GM12878 (cell line): ENCODE results near the gene CAPN7. TPM values are rescaled to one million over a fixed set of nuclear protein-coding genes. Genes with fewer than 3 reads are reported as not detected.

Experiments used
- BCL11A ChIP-seq: IDR thresholded peaks from 2 replicates; pipeline ENCODE4 v1.6.1; 2011; ENCODE audit warnings: low read depth, low read length
- BRCA1 ChIP-seq: IDR thresholded peaks from 2 replicates; pipeline ENCODE4 v1.6.1; 2011; ENCODE audit warnings: low read depth, low read length, improper control_type of control experiment
- MEF2A ChIP-seq: IDR thresholded peaks from 2 replicates; pipeline ENCODE4 v1.6.1; 2011; ENCODE audit warnings: low read depth, mild to moderate bottlenecking, low read length, moderate library complexity; ENCODE audit not compliant: insufficient read depth
- MYC ChIP-seq: IDR thresholded peaks from 2 replicates; pipeline ENCODE4 v1.6.1; 2011; ENCODE audit warnings: mild to moderate bottlenecking, low read length, moderate library complexity, inconsistent platforms; ENCODE audit not compliant: insufficient read depth, insufficient replicate concordance, insufficient read length, severe bottlenecking
- NBN ChIP-seq: fragments of 450-650 bp; IDR thresholded peaks from 2 replicates; pipeline ENCODE4 v1.6.1; 2016
- PAX5 ChIP-seq: IDR thresholded peaks from 2 replicates; pipeline ENCODE4 v1.6.1; 2011; ENCODE audit warnings: low read depth, low read length, borderline replicate concordance
- PAX8 ChIP-seq: fragments of 450-650 bp; IDR thresholded peaks from 2 replicates; pipeline ENCODE4 v1.6.1; 2017; ENCODE audit warnings: mild to moderate bottlenecking, moderate library complexity
- PKNOX1 ChIP-seq: fragments of 450-650 bp; IDR thresholded peaks from 2 replicates; pipeline ENCODE4 v1.6.1; 2016; ENCODE audit warnings: mild to moderate bottlenecking
- POU2F2 ChIP-seq: IDR thresholded peaks from 3 replicates; pipeline ENCODE4 v1.6.1; 2011; ENCODE audit warnings: low read depth, mild to moderate bottlenecking, low read length, borderline replicate concordance
- RELB ChIP-seq: fragments of 450-650 bp; IDR thresholded peaks from 2 replicates; pipeline ENCODE4 v1.6.1; 2017; ENCODE audit warnings: low read depth, mild to moderate bottlenecking, moderate library complexity
- SKIL ChIP-seq: fragments of 450-650 bp; IDR thresholded peaks from 2 replicates; pipeline ENCODE4 v1.6.1; 2017; ENCODE audit warnings: mild to moderate bottlenecking, low read depth, inconsistent platforms; ENCODE audit not compliant: poor library complexity, severe bottlenecking
- ZNF207 ChIP-seq: fragments of 450-650 bp; IDR thresholded peaks from 2 replicates; pipeline ENCODE4 v1.6.1; 2014; ENCODE audit warnings: antibody characterized with exemption, mild to moderate bottlenecking, borderline replicate concordance
- polyA plus RNA-seq, 11 experiments: library from polyadenylated mRNA; depleted of rRNA in 4 of 11; unstranded in 6 of 11; stranded (reverse) in 5 of 11; fragments of >200 nt; fragmentation: Nextera tagmentation in 4 of 11; fragmentation: Illumina TruSeq in 1 of 11; extraction: Ambion mirVana in 4 of 11; extraction: Trizol in 1 of 11; gene quantifications; 1 replicate in 1 of 11; 2 replicates in 10 of 11; pipeline versions ENCODE4 v1.2.1 to v1.2.3, GENCODE V29; 2011 to 2016; ENCODE audit warnings: inconsistent platforms in 2 of 11, missing spikeins in 2 of 11, low read depth in 1 of 11
- total RNA-seq, 4 experiments: library from RNA; depleted of rRNA in 3 of 4; stranded (reverse); fragments of >200 nt in 3 of 4; fragmentation: Illumina TruSeq in 1 of 4; extraction: Trizol in 1 of 4; gene quantifications; 2 replicates each; pipeline versions ENCODE4 v1.2.1 to v1.2.3, GENCODE V29; 2013 to 2021

Gene CAPN7
- total and polyA plus RNA-seq, 10 of the 15 experiments (the other 5 are each of a cell fraction or from before 2014, with no cell fraction given): 5.3 to 27.0 (median 18.2) TPM

GRCh38 chr3:15180042-15180611, 25.9 kb upstream of the CAPN7 start (continued):
- no peak for TF ChIP-seq MYC
- TF ChIP-seq POU2F2: 0 out of 3 replicates have a peak, but pooled peaks have one; percentile 16
- TF ChIP-seq BRCA1: no peak
- peak; percentile 97 for TF ChIP-seq RELB
- TF ChIP-seq MEF2A: 0 out of 2 replicates have a peak, but pooled peaks have one; percentile 16
- peak; percentile 61 for TF ChIP-seq PKNOX1
- no peak for TF ChIP-seq ZNF207
- 0 out of 2 replicates have a peak, but pooled peaks have one; percentile 44 for TF ChIP-seq PAX8
- TF ChIP-seq SKIL: peak; percentile 76
- 0 out of 2 replicates have a peak, but pooled peaks have one; percentile 34 for TF ChIP-seq BCL11A
- TF ChIP-seq NBN: peak; percentile 59; the same call in 1 of the 2 replicates
- TF ChIP-seq PAX5: 0 out of 2 replicates have a peak, but pooled peaks have one; percentile 28
